Measurements from ENCODE around the gene LGALS13.
A peak's percentile ranks its signal among the peaks of the same experiment; 100 is the strongest.
"Not testable (repeated sequence)": the region's sequence is repeated elsewhere in the genome, so short reads cannot be mapped to it uniquely, and the experiment has no call there.

The LGALS13 gene

DNA sequence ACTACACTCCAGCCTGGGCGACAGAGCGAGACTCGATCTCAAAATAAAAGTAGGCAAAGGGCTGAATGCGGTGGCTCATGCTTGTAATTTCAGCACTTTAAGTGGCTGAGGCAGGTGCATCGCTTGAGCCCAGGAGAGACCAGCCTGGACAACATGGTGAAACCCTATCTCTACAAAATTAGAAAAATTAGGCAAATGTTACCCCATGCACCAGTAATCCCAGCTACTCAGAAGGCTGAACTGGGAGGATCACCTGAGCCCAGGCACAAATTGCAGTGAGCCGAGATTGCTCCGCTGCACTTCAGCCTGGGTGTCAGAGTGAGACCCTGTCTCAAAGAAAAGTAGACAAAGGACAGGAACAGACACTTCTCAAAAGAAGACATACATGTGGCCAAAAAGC lies 9.9 kb upstream of the LGALS13 start:
- H3K4me3 Mint-ChIP-seq = no peak overlapping the region
- peaks cover 38% of the 10 kb centered on the region for H3K27me3 Mint-ChIP-seq
- ATAC-seq = no peak
- H3K4me1 Mint-ChIP-seq = no peaks in the 10 kb centered on the region
- H3K36me3 Mint-ChIP-seq (ENCODE audit: low read depth) = no peaks in the 10 kb centered on the region
- DNase-seq = no peak
- H3K9me3 Mint-ChIP-seq = peaks cover under 1% of the 10 kb centered on the region
- H3K27ac Mint-ChIP-seq = no peak overlapping the region

DNA sequence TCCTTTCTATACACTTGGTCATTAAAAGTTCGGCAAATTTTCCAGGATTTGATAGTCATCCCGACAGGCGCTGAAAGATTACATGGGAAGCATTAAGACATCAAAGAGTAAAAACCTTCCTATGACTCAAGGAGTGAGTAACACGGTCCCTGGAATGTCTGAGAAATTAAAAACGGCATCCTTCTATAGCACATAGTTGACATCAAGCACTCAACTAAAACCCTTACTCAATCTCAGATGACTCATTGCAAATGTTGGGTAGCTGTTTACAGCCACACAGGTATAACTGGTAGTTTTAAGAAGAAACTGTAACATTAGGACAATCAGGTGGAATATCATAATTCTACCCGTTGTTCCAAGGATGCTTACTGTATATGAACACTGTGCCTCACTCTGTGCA lies 6.4 kb upstream of the LGALS13 start:
- Mint-ChIP-seq H3K27me3 (peaks cover 43% of the 10 kb centered on the region), H3K9me3 (peaks cover 7% of the 10 kb centered on the region), H3K27ac (no peak overlapping the region), H3K4me3 (no peak overlapping the region), H3K36me3 (ENCODE audit: low read depth) (no peaks in the 10 kb centered on the region), H3K4me1 (no peaks in the 10 kb centered on the region)
- no peak for DNase-seq
- ATAC-seq = no peak

DNA sequence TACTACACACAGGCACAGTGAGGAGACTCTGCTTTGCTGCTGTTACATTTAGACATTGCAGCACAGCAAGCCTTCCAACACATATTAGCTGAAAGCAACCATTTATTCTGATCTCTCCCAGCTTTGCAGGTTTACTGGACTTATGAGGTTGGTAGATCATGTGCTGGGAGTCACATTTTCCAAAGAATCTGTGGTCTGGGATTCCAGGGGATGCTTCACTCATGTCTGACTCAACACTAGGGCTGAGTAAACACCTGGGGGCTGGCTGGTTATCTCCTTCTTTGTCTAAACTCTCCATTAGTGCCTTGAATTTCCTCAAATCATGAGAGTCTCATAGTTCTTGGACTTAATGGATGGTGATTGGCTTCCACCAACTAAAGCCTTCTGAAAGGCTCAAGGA lies 5.4 kb upstream of the LGALS13 start:
- Mint-ChIP-seq H3K36me3 (ENCODE audit: low read depth) (no peaks in the 10 kb centered on the region), H3K4me3 (no peak overlapping the region), H3K9me3 (peaks cover 10% of the 10 kb centered on the region), H3K27ac (no peak overlapping the region), H3K4me1 (no peaks in the 10 kb centered on the region), H3K27me3 (peaks cover 48% of the 10 kb centered on the region)
- ATAC-seq = no peak
- DNase-seq = no peak

DNA sequence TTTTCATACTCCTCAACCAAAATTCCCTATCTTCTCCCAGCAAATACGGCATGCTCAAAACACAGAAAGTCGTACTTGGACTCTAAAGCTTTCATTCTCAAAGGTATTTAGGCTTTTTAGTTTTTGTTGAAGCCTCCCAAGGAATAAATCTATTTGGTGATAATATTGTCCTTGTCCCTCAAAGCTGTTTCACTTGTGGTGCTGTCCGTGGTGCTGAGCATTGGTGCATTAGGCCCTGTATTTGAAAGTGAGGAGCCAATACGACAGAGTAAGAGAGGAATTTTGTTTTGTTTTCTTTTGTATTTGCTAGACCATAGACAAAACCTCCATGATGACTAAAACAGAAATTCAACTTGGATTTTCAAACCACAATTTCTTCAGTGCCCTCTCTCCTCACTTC lies 3.2 kb upstream of the LGALS13 start:
- H3K4me3 Mint-ChIP-seq = no peak overlapping the region
- H3K27me3 Mint-ChIP-seq = peaks cover 52% of the 10 kb centered on the region
- no peak for ATAC-seq
- H3K4me1 Mint-ChIP-seq = no peaks in the 10 kb centered on the region
- H3K9me3 Mint-ChIP-seq = peaks cover 10% of the 10 kb centered on the region
- peak; percentile 28 for DNase-seq
- H3K27ac Mint-ChIP-seq = no peak overlapping the region
- H3K36me3 Mint-ChIP-seq (ENCODE audit: low read depth) = no peaks in the 10 kb centered on the region

DNA sequence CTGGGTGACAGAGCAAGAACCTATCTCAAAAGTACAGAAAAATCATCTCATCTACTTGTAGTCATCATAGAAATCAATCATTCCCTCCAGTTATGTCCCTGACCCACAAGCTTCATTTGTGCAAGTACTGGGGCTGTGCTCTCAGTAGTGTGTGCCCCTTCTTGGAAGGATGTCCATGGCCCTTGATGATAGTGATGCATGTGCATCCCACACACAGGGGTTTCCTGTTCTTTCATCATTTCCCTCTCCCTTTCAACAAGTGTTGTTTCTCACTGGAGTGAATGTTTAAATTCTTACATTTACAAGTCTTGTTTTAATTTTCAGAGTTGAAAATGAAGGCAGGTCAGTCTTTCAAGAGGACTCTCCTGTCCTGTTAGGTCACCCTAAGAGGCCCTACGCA lies 1.5 kb downstream of the LGALS13 start:
- peaks cover 29% of the 10 kb centered on the region for H3K27me3 Mint-ChIP-seq
- H3K36me3 Mint-ChIP-seq (ENCODE audit: low read depth) = no peaks in the 10 kb centered on the region
- no peaks in the 10 kb centered on the region for H3K4me1 Mint-ChIP-seq
- no peak overlapping the region for H3K4me3 Mint-ChIP-seq
- H3K9me3 Mint-ChIP-seq = peaks cover 4% of the 10 kb centered on the region
- ATAC-seq (no peak), DNase-seq (no peak)
- no peak overlapping the region for H3K27ac Mint-ChIP-seq

DNA sequence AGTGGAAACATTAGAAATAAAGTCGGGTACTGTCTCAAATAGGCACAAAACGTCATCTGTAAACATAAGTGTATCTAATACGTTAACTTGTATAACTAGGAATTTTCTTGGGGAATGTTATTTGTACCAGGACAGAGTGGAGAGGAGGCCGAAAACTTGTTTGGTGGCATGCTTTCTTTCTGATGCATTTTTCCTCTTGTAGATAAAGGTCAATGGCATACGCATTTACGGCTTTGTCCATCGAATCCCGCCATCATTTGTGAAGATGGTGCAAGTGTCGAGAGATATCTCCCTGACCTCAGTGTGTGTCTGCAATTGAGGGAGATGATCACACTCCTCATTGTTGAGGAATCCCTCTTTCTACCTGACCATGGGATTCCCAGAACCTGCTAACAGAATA lies 4.7 kb downstream of the LGALS13 start:
- Mint-ChIP-seq H3K27ac (no peak overlapping the region), H3K4me3 (no peak overlapping the region), H3K36me3 (ENCODE audit: low read depth) (no peaks in the 10 kb centered on the region), H3K9me3 (no peaks in the 10 kb centered on the region), H3K4me1 (no peaks in the 10 kb centered on the region), H3K27me3 (peaks cover 9% of the 10 kb centered on the region)
- no peak for DNase-seq
- ATAC-seq = no peak

DNA sequence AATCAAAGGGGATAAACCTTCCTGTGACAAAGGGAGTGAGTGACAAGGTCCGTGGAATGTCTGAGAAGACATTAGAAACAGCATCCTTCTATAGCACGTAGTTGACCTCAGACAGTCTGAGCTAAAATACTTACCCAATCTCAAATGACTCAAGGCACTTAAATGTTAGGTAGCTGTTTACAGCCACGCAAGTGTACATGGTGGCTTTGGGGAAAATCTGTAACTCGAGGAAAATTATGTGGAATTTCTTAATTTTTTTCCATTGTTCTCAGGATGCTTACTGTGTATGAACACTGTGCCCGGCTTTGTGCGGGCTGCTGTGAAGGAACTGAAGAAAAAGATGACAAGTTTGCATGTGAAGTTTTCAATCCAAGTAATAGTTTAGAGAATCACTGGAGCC lies 5.2 kb downstream of the LGALS13 start:
- H3K27me3 Mint-ChIP-seq = peaks cover 9% of the 10 kb centered on the region
- DNase-seq (no peak), ATAC-seq (no peak)
- no peak overlapping the region for H3K27ac Mint-ChIP-seq
- H3K4me1 Mint-ChIP-seq = no peaks in the 10 kb centered on the region
- no peaks in the 10 kb centered on the region for H3K36me3 Mint-ChIP-seq (ENCODE audit: low read depth)
- H3K9me3 Mint-ChIP-seq = peaks cover 2% of the 10 kb centered on the region
- no peak overlapping the region for H3K4me3 Mint-ChIP-seq

DNA sequence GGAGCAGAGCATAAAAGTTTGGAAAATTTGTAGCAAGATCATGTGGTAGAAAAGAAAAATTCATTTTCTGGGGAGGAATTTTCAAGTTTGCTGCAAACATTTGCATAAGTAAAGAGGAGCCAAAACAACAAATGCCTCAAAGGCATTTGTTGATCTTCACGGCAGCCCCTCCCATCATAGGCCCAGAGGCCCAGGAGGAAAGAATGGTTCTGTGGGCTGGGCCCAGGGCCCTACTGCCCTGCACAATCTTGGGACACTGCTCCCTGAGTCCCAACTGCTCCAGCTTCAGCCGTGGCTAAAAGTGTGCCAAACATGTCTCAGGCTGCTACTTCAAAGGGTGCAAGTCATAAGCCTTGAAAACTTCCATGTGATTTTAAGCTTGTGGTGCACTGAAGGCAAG lies 11.3 kb downstream of the LGALS13 start:
- Mint-ChIP-seq H3K4me1 (no peaks in the 10 kb centered on the region), H3K27me3 (peaks cover 16% of the 10 kb centered on the region), H3K27ac (no peak overlapping the region), H3K36me3 (ENCODE audit: low read depth) (no peaks in the 10 kb centered on the region), H3K9me3 (peaks cover 13% of the 10 kb centered on the region), H3K4me3 (no peak overlapping the region)
- ATAC-seq (no peak), DNase-seq (no peak)

DNA sequence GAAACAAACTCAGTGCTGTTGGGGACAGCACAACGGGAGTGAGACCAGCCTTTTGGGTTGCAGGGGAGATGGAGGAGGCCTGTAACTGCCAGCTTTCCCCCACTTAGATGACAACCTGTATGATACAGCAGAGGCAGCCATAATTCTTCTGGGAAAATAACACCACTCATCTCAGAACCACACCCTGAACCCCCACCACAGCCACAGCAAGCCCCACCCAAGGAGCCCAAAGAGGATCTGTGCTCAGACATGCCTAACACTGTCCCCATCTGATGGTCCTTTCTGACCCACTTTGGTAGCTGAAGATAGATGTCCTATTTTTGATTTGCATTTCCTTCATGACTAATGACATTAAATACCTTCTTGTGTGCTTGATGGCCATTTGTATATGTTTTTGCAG lies 15.4 kb downstream of the LGALS13 start:
- peaks cover 45% of the 10 kb centered on the region for H3K27me3 Mint-ChIP-seq
- H3K27ac Mint-ChIP-seq = no peak overlapping the region
- ATAC-seq (no peak), DNase-seq (no peak)
- H3K4me1 Mint-ChIP-seq = no peaks in the 10 kb centered on the region
- H3K36me3 Mint-ChIP-seq (ENCODE audit: low read depth) = no peaks in the 10 kb centered on the region
- peaks cover 9% of the 10 kb centered on the region for H3K9me3 Mint-ChIP-seq
- no peak overlapping the region for H3K4me3 Mint-ChIP-seq

DNA sequence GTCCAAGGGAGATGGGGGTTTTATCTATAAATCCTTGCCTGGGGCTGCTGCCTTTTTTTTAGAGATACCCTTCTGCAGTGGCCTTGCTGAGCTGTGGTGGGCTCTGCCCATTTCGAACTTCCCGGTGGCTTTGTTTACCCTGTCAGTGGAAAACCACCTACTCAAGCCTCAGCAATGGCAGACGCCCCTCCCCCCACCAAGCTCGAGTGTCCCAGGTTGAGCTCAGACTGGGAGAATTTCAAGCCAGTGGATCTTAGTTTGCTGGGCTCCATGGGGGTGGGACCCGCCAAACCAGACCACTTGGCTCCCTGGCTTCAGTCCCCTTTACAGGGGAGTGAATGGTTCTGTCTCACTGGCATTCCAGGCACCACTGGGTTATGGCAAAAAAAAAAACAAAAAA lies 21.6 kb downstream of the LGALS13 start:
- DNase-seq (no peak), ATAC-seq (no peak)
- H3K4me3 Mint-ChIP-seq = no peak overlapping the region
- no peaks in the 10 kb centered on the region for H3K9me3 Mint-ChIP-seq
- no peaks in the 10 kb centered on the region for H3K36me3 Mint-ChIP-seq (ENCODE audit: low read depth)
- peaks cover 44% of the 10 kb centered on the region for H3K27me3 Mint-ChIP-seq
- H3K27ac Mint-ChIP-seq = no peak overlapping the region
- H3K4me1 Mint-ChIP-seq = no peaks in the 10 kb centered on the region

DNA sequence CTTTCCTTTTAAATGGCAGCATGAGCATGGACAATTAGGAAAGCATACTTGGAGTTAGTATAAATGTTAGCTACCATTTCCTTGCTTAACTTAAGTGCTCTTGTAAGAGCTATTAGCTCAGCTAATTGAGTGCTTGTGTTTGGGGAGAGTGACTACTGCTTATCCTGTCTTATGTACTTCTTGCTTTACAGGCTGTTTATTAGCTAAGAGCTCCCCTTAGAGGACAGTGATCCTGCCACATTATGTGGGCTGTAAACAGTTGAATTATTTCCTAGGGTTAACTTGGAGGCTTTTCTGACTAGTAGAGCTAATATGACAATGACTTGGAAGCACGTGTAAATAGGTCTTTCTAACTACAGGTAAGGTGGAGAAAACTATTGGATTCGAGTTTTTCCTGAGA lies 25.3 kb downstream of the LGALS13 start:
- ATAC-seq; H3K9me3 Mint-ChIP-seq; H3K4me1 Mint-ChIP-seq; H3K4me3 Mint-ChIP-seq; H3K27ac Mint-ChIP-seq; DNase-seq; H3K36me3 Mint-ChIP-seq (ENCODE audit: low read depth): not testable (repeated sequence)
- peaks cover 20% of the 10 kb centered on the region for H3K27me3 Mint-ChIP-seq

DNA sequence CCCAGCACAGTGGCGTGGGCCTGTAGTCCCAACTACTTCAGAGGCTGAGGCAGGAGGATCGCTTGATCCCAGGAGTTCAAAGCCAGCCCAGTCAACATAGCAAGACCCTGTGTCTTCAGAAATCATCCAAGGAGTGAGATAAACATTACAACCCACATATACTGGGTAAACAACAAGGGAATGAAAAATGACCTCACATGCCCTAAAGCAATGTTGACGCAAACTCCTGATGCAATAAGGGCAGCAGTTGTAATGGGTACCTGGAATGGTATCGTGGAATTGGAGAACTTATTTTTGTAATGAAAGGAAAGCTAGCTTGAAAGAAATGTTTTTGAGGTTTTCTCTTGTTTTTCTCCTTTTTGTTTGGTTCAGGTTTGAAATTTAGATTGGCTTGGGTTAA lies 28.9 kb downstream of the LGALS13 start:
- H3K4me3 Mint-ChIP-seq = no peak overlapping the region
- DNase-seq = no peak
- H3K27ac Mint-ChIP-seq = no peak overlapping the region
- H3K36me3 Mint-ChIP-seq (ENCODE audit: low read depth) = no peaks in the 10 kb centered on the region
- H3K4me1 Mint-ChIP-seq = no peaks in the 10 kb centered on the region
- no peaks in the 10 kb centered on the region for H3K9me3 Mint-ChIP-seq
- ATAC-seq = no peak
- peaks cover 26% of the 10 kb centered on the region for H3K27me3 Mint-ChIP-seq

DNA sequence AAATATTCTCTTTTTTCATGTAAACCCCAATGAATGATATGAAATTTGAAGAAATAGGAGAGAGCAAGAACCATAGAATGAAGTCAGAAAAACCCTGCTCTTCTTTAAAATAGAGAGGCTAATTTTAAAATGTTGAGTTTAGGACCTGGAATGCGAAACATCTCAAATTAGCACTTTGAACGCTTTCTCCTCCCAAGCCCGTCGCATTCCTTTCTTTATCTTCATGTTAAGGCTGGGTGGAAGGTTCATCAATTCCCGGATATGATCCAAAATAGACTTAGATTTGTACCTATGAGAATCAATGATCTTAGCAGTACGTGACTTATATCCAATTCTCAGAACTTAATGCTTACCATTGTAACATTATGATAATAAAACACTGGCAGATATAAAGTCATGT lies 29.3 kb downstream of the LGALS13 start:
- Mint-ChIP-seq H3K27ac (no peak overlapping the region), H3K4me1 (no peaks in the 10 kb centered on the region), H3K36me3 (ENCODE audit: low read depth) (no peaks in the 10 kb centered on the region), H3K27me3 (peaks cover 27% of the 10 kb centered on the region), H3K4me3 (no peak overlapping the region), H3K9me3 (no peaks in the 10 kb centered on the region)
- ATAC-seq (no peak), DNase-seq (no peak)

DNA sequence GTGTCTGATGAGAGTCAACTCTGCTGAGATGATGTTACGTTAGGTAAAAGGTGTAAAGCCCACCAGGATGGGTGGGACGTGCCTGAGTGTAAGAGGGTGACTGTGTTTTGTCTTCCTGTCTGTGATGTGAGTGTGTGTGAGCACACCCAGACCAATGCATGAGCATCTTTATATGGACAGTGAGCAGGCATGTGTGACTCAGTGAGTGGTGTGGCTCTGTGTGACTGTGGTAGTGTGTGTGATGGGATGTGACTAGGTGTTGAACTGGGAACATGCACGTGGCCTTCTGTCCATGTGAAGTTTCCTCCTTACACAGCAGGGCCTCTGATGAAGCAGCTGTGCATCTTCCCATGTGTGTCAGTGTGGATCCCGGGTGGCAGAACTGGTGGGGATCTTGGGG lies 35.6 kb downstream of the LGALS13 start:
- Mint-ChIP-seq H3K27me3 (peaks cover 57% of the 10 kb centered on the region), H3K4me3 (no peak overlapping the region), H3K4me1 (no peaks in the 10 kb centered on the region), H3K9me3 (no peaks in the 10 kb centered on the region), H3K27ac (no peak overlapping the region), H3K36me3 (ENCODE audit: low read depth) (no peaks in the 10 kb centered on the region)
- DNase-seq (no peak), ATAC-seq (no peak)

DNA sequence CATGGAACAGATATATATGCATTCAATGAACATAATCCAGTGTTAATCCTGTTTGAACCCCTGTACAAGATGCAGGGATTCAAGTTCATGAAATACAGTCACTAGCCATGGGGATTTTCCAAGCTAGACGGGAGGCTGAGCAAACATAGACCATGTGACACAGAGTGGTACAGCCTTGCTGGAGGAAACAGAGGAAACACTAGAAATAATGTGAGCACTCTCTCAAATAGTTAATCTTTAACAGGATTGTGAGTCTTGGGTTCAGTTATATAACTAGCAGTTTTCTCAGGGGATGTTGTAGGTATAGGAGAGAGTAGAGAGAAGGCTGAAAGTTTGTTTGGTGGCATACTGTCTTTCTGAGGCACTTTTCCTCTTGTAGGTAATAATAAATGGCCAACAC lies 39.4 kb downstream of the LGALS13 start:
- H3K36me3 Mint-ChIP-seq (ENCODE audit: low read depth) = no peaks in the 10 kb centered on the region
- no peaks in the 10 kb centered on the region for H3K9me3 Mint-ChIP-seq
- no peak overlapping the region for H3K4me3 Mint-ChIP-seq
- no peaks in the 10 kb centered on the region for H3K4me1 Mint-ChIP-seq
- no peak for DNase-seq
- H3K27ac Mint-ChIP-seq = no peak overlapping the region
- H3K27me3 Mint-ChIP-seq = peaks cover 49% of the 10 kb centered on the region
- no peak for ATAC-seq

DNA sequence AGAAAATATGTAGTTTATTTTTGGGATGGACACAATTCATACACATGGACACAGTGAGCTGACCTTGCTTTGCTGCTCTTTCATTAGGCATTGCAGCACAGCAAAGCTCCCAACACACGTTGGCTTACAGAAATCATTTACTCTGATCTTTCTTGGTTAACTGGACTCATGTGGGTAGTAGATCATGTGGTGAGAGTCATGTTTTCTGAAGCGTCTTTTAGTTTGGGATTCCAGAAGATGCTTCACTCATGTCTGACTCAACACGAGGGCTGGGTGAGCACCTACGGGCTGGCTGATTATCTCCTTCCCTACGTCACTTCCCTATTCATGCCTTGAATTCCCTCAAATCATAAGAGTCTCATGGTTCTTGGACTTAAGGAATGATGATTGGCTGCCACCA lies 41.3 kb downstream of the LGALS13 start:
- no peaks in the 10 kb centered on the region for H3K9me3 Mint-ChIP-seq
- H3K4me1 Mint-ChIP-seq = no peaks in the 10 kb centered on the region
- no peak overlapping the region for H3K27ac Mint-ChIP-seq
- no peak overlapping the region for H3K4me3 Mint-ChIP-seq
- H3K27me3 Mint-ChIP-seq = peaks cover 35% of the 10 kb centered on the region
- no peak for DNase-seq
- no peak for ATAC-seq
- H3K36me3 Mint-ChIP-seq (ENCODE audit: low read depth) = no peaks in the 10 kb centered on the region
